Measurements from ENCODE around the gene KLHL36. TPM values are rescaled to one million over a fixed set of nuclear protein-coding genes. Genes with fewer than 3 reads are reported as not detected.

The KLHL36 gene
- total RNA-seq, 1 experiment from 2014 or later: 46.0 TPM

DNA sequence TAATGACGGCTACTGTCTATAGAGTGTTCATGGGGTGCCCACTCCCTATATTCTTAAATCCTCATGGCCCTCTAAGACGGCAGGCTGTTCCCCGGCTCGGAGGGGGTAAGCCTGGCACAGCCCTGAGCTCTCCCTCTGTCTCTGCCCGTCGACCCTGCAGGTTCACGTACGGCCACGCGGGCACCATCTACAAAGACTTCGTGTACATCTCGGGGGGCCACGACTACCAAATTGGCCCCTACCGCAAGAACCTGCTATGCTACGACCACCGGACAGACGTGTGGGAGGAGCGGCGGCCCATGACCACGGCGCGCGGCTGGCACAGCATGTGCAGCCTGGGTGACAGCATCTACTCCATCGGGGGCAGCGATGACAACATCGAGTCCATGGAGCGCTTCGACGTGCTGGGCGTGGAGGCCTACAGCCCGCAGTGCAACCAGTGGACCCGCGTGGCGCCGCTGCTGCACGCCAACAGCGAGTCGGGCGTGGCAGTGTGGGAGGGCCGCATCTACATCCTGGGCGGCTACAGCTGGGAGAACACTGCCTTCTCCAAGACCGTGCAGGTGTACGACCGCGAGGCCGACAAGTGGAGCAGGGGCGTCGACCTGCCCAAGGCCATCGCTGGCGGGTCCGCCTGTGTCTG is 13.2 kb downstream of the KLHL36 start:
- Histone ChIP-seq H3K27me3 (ENCODE audit: control insufficient read depth, insufficient read depth, low read length) (no peaks in the 10 kb centered on the region), H3K4me3 (ENCODE audit: low read depth in 2 of 2, low read length in 2 of 2) (no peak overlapping the region), H3K4me1 (ENCODE audit: control insufficient read depth, insufficient read depth, low read length) (no peaks in the 10 kb centered on the region), H3K36me3 (ENCODE audit: control insufficient read depth, insufficient read depth, low read length) (no peaks in the 10 kb centered on the region), H3K27ac (ENCODE audit: low read length) (no peak overlapping the region), H3K9me3 (ENCODE audit: control insufficient read depth, insufficient read depth, low read depth, low read length) (no peaks in the 10 kb centered on the region)
- no peak for ATAC-seq
- no peak for DNase-seq (ENCODE audit: low read depth, low spot score)
- intact Hi-C loops (cut with micrococcal nuclease; ENCODE audit: unreplicated experiment) (no loop called here), in situ Hi-C loops (cut with HindIII; ENCODE audit: low pct_unique_long_range_greater_than_20kb, low sequenced_read_pairs) (no loop called here)
- no TSS peak for BruUV-seq (replicated peaks)
- TF ChIP-seq, protein P1, sequence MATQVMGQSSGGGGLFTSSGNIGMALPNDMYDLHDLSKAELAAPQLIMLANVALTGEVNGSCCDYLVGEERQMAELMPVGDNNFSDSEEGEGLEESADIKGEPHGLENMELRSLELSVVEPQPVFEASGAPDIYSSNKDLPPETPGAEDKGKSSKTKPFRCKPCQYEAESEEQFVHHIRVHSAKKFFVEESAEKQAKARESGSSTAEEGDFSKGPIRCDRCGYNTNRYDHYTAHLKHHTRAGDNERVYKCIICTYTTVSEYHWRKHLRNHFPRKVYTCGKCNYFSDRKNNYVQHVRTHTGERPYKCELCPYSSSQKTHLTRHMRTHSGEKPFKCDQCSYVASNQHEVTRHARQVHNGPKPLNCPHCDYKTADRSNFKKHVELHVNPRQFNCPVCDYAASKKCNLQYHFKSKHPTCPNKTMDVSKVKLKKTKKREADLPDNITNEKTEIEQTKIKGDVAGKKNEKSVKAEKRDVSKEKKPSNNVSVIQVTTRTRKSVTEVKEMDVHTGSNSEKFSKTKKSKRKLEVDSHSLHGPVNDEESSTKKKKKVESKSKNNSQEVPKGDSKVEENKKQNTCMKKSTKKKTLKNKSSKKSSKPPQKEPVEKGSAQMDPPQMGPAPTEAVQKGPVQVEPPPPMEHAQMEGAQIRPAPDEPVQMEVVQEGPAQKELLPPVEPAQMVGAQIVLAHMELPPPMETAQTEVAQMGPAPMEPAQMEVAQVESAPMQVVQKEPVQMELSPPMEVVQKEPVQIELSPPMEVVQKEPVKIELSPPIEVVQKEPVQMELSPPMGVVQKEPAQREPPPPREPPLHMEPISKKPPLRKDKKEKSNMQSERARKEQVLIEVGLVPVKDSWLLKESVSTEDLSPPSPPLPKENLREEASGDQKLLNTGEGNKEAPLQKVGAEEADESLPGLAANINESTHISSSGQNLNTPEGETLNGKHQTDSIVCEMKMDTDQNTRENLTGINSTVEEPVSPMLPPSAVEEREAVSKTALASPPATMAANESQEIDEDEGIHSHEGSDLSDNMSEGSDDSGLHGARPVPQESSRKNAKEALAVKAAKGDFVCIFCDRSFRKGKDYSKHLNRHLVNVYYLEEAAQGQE (IDR thresholded peaks at IDR 0.05; ENCODE audit: insufficient read depth in 1 of 2, low read depth in 2 of 2, low read length in 1 of 2): no peak
- TF ChIP-seq SIN3A (IDR thresholded peaks at IDR 0.05; ENCODE audit: borderline replicate concordance, insufficient read depth, low read depth, low read length) (no peak), TCF7L2 (IDR thresholded peaks at IDR 0.05; ENCODE audit: low read depth, low read length) (no peak), POLR2AphosphoS5 (IDR thresholded peaks at IDR 0.05; ENCODE audit: low read depth, low read length) (no peak)
- TF ChIP-seq, protein P2, sequence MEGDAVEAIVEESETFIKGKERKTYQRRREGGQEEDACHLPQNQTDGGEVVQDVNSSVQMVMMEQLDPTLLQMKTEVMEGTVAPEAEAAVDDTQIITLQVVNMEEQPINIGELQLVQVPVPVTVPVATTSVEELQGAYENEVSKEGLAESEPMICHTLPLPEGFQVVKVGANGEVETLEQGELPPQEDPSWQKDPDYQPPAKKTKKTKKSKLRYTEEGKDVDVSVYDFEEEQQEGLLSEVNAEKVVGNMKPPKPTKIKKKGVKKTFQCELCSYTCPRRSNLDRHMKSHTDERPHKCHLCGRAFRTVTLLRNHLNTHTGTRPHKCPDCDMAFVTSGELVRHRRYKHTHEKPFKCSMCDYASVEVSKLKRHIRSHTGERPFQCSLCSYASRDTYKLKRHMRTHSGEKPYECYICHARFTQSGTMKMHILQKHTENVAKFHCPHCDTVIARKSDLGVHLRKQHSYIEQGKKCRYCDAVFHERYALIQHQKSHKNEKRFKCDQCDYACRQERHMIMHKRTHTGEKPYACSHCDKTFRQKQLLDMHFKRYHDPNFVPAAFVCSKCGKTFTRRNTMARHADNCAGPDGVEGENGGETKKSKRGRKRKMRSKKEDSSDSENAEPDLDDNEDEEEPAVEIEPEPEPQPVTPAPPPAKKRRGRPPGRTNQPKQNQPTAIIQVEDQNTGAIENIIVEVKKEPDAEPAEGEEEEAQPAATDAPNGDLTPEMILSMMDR (IDR thresholded peaks at IDR 0.05): no peak
- ChIA-PET CTCF (no interaction called here), POLR2A (no interaction called here)

DNA sequence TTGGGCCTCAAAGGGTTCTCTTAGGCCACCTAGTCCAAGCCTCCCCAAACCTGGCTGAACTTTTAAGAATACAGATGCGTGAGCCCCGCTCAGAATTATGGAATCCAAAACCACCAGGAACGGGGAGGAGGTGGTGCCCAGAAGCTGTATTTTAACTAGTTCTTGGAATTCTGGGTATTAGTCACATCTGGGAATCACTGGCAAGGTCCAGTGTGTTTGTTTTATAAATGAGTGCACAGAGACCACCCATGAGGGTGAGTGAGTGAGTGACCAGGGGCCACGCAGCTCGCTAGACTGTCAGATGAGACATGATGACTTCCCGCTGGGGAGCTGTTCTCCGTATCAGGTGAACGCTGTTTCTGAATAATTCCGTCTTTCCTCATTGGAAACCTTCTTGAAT is 14.2 kb downstream of the KLHL36 start:
- ChIA-PET POLR2A (no interaction called here), CTCF (no interaction called here)
- ATAC-seq: no peak
- TF ChIP-seq SIN3A (IDR thresholded peaks at IDR 0.05; ENCODE audit: borderline replicate concordance, insufficient read depth, low read depth, low read length) (no peak), TCF7L2 (IDR thresholded peaks at IDR 0.05; ENCODE audit: low read depth, low read length) (no peak), POLR2AphosphoS5 (IDR thresholded peaks at IDR 0.05; ENCODE audit: low read depth, low read length) (no peak)
- TF ChIP-seq, protein P1 (IDR thresholded peaks at IDR 0.05; ENCODE audit: insufficient read depth in 1 of 2, low read depth in 2 of 2, low read length in 1 of 2): no peak
- TF ChIP-seq, protein P2 (IDR thresholded peaks at IDR 0.05): no peak
- no peak for DNase-seq (ENCODE audit: low read depth, low spot score)
- no peaks in the 10 kb centered on the region for H3K27me3 ChIP-seq (ENCODE audit: control insufficient read depth, insufficient read depth, low read length)
- H3K27ac ChIP-seq (ENCODE audit: low read length): no peak overlapping the region
- intact Hi-C loops (cut with micrococcal nuclease; ENCODE audit: unreplicated experiment): no loop called here
- no peak overlapping the region for H3K4me3 ChIP-seq (ENCODE audit: low read depth in 2 of 2, low read length in 2 of 2)
- no peaks in the 10 kb centered on the region for H3K36me3 ChIP-seq (ENCODE audit: control insufficient read depth, insufficient read depth, low read length)
- H3K4me1 ChIP-seq (ENCODE audit: control insufficient read depth, insufficient read depth, low read length): no peaks in the 10 kb centered on the region
- no TSS peak for BruUV-seq (replicated peaks)
- H3K9me3 ChIP-seq (ENCODE audit: control insufficient read depth, insufficient read depth, low read depth, low read length): no peaks in the 10 kb centered on the region
- in situ Hi-C loops (cut with HindIII; ENCODE audit: low pct_unique_long_range_greater_than_20kb, low sequenced_read_pairs): no loop called here
